GM18498 (cell line): ENCODE measurements around the gene AFAP1.
"Not testable (repeated sequence)": the region's sequence is repeated elsewhere in the genome, so short reads cannot be mapped to it uniquely, and the experiment has no call there.

Experiments used
- ATAC-seq: cut with Tn5 transposase; IDR thresholded peaks from one replicate; pipeline ENCODE4 v1.9.1; 2021; ENCODE audit warnings: mild to moderate bottlenecking, moderate library complexity; ENCODE audit not compliant: unreplicated experiment

Gene AFAP1

DNA sequence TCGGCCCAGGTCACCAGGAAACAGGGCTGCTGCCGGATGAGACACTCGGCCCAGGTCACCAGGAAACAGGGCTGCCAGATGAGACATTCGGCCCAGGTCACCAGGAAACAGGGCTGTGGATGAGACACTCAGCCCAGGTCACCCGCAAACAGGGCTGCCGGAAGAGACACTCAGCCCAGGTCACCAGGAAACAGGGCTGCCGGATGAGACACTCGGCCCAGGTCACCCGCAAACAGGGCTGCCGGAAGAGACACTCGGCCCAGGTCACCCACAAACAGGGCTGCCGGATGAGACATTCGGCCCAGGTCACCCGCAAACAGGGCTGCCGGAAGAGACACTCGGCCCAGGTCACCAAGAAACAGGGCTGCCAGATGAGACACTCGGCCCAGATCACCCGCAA, 21.5 kb downstream of the AFAP1 start:
- ATAC-seq: not testable (repeated sequence)

DNA sequence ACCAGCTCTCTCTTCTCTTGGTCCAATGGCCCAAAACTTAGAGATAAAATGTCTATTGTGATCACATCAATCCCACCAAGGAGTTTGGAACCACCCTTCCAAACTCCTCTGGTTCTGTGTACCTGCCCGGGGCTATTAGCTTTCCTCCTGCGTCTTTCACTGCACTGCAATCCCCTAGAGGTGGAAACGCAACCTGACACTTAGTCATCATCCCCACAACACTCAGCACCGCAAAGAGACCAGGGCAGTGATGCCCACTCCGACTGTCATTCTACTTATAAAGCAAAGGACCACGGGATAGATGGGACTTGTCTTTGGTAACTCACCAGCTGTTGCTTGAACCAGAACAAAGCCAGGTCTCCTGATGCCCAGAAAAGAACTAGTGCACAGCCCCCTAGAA, 22.0 kb downstream of the AFAP1 start:
- no peak for ATAC-seq

DNA sequence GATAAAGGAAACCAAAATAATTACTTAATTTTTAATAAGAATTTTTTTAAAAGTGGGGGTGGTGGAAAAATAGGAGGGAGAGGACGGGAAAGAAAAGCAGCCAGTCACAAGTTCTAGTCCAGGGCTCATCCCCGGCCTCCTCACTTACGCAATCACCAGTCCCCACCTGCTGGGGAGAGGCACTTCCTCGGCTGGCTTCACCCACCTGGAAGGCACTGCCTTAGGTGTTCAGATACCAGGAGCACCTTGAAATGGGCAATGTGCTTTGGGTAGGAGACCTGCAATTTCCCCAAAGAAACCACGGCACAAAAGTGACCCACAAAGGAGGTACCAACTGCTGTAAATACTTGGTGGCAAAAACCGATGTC, 23.8 kb downstream of the AFAP1 start:
- ATAC-seq: no peak

DNA sequence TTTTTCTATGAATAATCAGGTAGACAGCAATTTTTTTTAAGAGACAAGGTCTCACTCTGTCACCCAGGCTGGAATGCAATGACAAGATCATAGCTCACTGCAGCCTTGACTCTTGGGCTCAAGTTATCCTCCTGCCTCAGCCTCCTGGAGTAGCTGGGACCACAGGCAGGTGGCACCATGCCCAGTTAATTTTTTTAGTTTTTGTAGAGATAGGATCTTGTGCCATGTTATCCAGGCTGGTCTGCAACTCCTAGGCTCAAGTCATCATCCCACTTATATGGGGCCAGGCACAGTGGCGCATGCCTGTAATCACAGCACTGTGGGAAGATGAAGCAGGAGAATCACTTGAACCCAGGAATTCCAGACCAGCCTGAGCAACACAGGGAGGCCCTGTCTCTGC, 26.8 kb downstream of the AFAP1 start:
- ATAC-seq: no peak

DNA sequence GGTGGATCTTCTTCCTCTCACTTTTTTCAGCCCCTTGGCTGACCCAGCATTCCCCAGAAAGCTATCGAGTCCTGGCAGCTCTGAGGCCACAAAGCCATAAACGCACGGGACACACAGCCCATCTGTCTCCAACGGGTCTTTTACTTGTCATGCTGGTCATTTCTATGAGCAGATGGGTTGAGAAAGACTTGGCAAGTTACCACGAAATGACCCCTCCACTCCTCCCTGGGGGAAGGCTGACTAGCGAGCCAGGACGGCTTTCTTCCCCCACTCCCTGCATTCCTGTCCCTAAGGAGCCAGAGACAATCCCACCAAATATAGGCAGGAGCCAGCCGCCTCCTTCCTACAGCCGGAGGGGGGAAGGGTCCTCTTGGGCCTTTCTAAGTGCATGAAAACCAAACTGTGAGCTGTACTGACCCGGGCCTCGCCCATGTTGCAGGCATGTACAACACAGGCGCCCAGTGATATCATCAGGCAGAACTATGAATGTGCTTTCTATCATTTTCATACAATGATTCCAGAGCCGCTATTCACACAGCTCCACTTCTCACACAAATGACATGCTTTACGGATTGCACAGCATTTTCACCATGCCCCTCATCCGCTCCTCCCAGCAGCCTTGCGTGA, 28.6 kb downstream of the AFAP1 start:
- ATAC-seq: no peak

DNA sequence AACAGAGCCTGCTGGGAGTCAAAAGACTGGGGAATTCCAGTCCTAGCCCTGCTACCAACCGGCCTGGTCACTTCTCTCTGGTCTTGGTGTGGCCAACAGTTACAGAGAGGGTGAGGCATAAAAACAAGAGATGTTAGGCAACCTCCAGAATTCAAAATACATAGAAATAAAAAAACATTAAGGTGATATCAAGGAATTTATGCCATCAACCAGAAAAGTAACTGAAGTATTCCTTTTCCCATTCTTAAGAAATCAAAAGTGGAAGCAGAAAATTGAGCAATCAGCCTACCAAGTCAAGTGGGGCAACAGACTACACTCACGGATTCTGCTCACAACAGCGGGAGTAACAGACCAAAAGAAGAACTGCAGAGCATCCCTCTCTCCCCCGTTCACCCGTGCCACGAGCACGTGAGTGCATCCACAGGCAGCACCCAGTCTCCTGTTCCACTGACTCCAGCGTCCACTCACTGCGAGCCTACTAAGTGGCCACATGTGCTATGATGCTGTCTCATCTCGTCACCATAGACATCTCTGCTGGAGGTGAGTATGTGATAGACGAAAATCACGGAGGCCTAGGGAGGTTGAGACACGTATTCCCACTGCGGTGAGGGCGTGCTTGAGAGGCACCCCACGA, 29.3 kb downstream of the AFAP1 start:
- ATAC-seq: no peak

DNA sequence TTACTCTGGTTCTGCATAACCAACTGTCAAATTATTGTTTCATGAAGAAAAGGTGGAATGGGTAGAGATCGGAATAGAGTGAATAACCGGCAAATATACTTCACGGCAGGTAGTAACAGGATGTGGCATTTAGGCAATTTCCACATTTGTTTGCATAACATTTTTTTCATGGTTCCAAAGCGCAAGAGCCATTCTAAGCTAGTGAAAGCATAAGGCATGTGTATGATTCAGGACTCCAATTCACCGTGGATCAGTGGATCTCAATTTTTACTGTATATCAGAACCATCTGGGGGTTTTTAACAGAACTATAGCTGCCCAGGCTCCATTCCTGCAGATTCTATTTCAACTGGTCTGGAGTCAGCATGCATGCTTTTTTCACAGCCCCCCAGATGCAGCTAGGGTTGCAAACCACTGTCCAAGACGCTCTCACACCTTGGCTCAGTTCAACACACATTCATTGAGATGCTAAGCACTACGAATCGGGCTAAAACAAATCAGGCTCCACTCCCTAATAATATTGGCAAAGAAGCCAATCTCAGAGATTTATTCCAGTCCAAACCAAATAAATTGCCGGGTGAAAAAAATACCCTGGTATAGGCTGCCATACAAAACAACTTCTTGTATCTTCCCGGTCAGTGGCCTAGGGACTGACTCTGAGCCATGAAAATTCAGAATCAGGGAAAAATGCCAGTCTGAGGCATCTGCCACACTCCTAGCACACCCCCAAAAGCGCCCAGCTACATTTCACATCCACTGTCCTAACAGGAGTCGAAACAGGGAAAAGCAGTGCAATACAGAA, 30.0 kb downstream of the AFAP1 start:
- no peak for ATAC-seq

DNA sequence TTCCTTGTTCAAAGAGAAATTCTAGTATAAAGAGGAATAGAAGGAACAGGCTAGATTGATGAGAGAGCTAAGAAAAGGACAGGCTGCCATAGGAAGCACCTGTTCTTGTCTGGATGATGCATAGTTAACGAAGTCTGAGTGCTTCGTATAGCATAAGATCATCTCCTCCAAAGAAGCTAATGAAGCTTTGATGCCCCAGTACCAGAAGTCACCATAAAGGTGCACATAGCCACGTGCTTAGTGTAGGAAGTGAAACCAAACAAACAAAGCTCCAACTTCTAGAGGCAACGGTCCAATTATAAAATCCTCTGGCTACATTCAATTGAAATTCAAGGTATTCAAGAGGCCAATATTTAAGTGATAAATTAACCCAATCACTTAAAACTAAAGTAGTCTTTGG, 31.0 kb downstream of the AFAP1 start:
- no peak for ATAC-seq

DNA sequence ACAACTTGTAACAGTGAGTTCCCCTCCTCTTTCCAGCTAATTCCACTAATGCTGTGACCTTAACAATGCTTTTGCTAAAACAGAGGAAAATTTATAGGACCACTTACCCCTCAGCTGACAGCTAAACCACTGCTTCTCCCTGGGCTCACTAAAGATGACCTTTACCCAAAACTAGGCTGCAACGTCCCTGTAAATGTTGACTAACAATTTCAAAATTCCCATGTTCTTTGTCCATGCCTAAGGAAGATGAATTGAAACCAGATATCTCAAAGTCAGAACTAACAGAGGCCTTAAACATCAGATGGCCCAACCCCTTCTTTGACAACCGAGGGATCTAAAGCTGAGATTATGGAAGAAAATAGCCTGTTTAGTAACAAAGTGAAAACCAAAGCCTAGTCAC, 32.5 kb downstream of the AFAP1 start:
- ATAC-seq: no peak

DNA sequence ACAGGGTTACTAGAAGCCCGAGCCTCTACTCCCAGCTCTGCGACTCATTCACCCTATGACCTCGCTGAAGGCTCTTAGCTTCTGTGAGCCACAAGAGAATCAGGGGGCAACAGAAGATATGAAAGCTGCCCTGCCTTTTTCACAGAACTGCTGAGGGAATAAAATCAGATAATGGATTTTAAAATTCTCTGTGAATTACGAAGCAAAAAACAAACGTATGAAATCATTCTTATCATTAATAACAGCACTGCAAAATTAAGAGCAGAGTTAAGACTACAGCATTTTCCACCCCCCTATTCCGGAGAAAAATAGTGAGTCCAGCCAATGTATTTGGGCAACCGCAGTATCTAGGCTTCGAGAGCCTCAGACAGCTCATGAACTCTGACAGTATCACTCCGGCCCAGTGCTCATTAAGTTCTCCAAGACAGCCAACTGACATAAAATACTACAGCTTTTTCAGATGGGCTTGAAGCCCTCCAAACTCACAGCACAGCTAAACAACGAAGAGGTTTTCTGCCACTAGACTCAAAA, 33.4 kb downstream of the AFAP1 start:
- no peak for ATAC-seq

DNA sequence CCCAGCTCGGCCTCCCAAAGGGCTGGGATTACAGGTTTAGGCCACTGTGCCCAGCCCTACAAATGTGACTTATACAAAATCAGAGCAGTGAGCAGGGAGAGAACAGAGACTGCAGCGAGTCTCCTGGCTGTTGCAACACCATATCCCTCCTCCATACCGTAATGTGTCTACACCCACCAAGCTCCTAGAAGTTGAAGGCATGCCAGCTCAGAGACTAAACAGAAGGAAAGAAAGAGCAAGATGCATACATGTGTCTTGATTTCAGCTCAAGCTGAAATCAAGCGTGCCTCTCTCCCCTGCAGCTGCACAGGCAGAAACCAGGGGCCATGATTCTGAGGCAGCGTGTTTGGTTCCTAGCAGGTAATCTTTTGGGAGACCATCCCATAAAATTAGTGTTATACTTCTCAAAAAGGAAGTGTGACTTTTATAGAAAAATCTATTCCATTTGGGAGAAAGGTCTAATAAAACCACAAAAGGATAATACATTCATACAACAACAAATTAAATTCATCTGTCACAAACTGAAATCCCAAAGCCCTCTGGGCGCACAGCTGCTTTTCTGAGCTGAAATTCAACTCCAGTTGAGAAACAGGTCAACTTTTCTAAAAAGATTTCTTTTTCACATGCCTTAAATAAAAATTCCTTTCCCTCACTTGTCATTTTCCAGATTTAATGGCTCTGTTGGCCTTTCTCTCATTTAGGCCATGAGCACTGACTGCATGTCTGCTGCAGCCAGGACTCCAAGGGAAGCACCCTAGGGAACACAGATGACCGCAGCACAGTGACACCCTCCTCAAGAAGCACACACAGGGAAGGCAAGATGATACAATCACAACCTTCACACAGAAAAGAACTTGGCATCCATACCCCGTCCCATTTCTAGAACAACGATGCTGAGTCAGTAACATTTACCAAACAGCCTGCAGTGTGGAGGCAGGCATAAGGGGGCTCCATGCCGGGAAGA, 34.4 kb downstream of the AFAP1 start:
- ATAC-seq: no peak

DNA sequence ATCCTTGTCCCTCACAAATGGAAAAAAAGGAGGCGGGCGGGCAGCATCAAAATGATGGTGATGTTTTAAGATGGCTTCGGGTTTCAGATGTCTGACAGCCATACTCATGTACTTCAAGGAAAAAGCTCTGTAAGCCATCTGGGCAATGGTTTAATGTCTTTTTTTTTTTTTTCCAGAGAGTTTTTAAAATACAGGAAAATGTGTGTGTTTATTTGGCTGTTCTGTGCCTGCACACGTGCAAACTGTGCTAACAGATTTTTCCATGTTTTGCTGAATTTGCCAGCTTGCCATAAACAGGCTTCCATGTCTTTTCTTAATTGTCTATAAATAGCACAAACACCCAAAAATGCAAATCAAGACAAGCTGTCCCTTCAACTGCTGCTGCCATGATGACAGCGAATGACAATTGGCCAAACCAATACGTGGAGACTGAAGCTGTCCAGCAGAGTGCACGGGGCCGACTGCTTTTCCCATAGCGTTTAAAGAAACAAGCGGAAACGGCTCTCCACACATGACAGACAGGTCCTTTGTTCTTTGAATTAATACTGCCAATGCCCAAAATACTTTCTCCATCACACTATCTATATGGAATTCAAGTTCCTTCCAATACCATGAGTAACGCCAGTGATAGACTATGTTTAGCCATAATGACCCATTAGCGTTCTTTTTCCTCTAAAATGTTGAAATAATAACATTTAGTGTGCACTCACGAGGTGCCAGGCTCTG, 35.7 kb downstream of the AFAP1 start:
- no peak for ATAC-seq

DNA sequence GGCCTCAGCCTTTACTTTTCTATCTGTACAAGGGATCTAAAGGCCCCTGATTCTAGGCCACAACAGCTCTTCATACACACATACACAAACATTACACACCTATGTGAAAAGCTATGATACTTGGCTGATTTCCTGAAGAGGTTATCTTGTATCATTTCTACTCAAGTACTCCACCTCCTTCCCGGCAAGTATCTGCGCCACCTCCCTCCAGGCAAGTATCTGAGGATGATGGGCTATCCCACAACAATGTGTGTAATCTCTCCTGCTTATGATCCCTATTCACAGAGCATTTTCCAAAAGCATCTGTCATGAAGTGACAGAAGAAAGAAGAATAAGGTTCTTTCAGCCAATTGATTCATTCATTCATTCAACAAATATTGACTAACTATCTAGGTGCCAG, 36.8 kb downstream of the AFAP1 start:
- no peak for ATAC-seq

DNA sequence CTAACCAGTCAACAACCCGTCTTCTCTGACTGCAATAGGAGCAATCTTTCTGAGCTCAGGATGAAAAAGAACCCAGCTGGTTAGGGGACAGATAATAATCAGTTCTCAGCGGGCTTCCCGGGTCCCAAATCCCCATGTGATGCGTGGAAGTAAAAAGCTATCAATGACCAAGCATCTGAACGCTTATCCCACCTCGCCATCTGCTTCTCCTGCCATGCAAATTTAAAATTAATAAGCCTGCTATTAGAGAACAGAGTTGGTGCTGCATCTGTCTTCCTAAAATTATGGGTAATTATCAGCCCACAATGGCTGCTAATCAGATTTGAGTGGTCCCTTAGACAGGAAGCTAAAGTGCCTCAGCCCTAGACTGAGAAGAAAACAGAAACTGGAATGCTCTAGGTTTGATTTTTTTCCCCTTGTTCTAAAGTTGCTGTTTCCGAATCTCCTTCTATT, 37.5 kb downstream of the AFAP1 start:
- no peak for ATAC-seq

DNA sequence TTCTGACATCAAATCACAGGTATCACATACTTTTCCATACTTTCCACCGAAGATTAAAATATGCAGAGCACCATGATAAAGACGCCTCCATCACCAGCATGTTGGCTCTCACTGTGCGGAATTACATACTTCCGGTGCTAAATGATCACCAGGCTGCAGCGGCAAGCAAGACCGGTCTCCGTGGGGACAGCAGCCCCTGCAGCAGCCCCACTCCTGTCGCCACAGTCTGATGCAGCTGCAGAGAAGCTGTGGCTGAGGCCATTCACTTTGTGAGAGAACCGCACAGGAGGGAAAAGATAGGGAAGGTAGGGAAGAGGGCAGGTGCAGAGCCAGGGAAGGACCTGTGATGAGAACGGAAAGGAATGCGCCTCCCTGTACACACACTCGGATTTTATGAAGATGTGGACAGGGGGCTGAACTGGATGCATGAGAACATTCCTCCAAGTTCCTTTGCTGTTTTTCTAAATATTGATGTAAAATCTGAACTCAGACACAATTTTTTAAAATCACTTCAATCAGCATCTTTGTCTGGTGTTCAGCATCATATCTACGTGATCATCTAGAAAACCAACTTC, 38.3 kb downstream of the AFAP1 start:
- no peak for ATAC-seq

DNA sequence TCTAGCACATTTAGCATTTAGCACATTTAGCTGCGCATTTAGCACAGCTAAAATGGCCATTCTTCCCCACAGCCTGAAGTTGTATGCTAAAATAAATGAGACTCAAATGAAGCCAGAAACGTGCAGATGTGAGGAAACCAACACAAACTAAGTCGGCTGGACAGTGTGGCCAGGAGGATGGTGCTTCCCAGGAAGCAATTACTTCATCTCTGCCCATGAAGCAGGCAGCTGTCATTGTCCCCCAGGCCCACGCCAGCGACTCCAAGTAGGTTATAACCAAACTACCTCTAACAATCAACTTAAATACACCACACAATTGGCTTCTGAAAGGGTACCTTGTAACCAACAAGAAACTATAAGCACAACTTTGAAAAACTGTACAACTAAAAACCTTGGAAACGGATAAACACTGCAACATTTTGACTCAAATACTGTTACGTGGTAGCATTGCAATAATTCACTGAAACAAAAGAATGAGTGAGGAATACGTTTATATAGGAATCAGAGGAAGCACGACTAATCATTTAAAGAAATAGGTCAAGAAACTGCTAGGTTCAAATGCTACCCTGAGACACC, 39.2 kb downstream of the AFAP1 start:
- no peak for ATAC-seq

DNA sequence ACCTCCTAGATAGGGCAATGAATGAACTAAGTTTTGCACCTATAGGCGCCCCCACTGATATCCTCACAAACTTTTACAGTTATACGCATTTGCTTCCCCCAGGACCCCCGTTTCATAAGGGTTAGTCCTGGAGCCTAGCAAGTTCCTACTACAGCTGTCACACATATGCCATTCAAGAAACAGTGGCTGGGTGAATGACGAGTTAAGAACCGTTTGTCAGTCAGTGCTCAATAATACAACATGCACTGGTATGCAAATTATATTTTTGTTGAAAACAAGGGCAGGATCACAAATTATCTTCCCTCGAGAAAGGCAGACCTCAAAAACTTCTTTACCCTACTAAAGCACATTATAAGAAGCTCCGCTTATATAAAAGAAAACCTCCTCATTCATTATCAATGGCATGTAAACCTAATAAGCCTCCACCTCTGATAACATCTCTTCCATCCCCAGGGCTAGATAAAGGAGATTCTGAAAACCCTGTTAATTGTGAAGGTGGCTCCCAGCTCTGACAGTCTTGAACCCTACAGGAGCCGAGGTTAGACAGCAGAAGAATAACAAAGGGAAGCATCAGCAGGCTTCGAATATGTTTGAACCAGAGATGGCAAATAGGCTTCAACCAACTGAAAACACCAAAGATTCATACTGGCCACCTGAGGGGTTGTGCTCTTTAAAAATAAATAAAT, 40.3 kb downstream of the AFAP1 start:
- no peak for ATAC-seq

DNA sequence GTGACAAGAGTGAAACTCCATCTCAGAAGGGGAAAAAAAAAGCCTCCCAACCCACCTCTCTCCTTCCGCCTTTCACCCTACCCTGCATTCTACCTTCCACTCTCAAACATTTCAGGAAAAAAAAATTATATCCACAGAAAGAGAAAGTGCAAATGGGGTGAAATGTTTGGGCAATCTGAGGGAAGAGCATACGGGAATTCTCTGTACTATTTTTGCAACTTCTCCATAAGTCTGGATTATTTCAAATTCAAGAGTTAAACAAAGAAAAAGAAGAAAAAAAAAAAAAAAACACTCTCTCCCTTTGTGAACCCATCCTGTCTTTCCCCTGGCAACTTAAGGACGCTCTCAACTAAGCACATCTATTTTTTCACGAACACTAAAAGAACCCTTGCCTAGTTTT, 41.3 kb downstream of the AFAP1 start:
- ATAC-seq: no peak

DNA sequence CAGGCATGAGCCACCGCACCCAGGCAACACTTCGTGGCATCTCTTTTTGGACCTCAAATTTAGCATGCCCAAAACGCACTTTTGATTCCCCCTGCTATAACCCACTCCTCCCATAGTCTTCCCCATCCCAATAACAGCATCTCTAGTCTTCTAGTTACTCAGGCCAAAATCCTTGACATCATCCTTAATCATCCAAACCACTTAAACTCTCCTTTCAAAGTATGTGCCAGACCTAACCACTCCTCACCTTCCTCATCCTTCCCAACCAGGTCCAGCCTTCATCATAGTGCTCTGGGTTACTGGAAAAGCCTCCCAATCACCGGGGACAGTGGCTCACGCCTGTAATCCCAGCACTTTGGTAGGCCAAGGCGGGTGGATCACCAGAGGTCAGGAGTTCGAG, 41.9 kb downstream of the AFAP1 start:
- ATAC-seq: no peak
